Measurements from ENCODE around the gene VPS33B. TPM values are rescaled to one million over a fixed set of nuclear protein-coding genes. Genes with fewer than 3 reads are reported as not detected.

VPS33B gene
- total and polyA plus RNA-seq, 12 donors: 3.7 to 10.4 (median 5.9) TPM

DNA sequence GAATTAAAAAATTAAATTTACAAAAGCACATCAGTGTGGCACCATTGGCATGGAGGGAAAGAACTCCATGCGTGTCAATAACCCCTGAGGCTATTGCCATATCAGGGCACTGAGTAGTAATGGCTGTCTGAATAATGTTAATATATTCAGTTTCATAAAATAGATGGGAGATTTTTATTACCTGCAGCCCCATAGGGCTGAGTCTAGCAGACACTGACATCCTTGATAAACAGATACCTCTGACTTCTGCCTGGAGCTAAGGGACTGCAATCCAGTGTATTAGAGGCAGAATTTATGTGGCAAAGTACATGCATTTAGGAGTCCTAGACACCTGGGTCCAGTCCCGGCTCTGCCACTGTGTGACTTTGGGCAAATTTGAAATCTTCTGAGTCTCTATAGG, 38.8 kb upstream of the VPS33B start:
- Histone ChIP-seq H3K4me3 (no peak overlapping the region), H3K9me3 (peaks cover 0 to 6% (median 0%) of the 10 kb centered on the region in 11 donors), H3K27me3 (peaks cover 0 to 35% (median 10%) of the 10 kb centered on the region in 7 donors), H3K27ac (no peak overlapping the region), H3K4me1 (peaks cover 0 to under 1% (median 0%) of the 10 kb centered on the region in 9 donors), H3K36me3 (no peaks in the 10 kb centered on the region)
- ATAC-seq: no peak
- TF ChIP-seq, protein P1, sequence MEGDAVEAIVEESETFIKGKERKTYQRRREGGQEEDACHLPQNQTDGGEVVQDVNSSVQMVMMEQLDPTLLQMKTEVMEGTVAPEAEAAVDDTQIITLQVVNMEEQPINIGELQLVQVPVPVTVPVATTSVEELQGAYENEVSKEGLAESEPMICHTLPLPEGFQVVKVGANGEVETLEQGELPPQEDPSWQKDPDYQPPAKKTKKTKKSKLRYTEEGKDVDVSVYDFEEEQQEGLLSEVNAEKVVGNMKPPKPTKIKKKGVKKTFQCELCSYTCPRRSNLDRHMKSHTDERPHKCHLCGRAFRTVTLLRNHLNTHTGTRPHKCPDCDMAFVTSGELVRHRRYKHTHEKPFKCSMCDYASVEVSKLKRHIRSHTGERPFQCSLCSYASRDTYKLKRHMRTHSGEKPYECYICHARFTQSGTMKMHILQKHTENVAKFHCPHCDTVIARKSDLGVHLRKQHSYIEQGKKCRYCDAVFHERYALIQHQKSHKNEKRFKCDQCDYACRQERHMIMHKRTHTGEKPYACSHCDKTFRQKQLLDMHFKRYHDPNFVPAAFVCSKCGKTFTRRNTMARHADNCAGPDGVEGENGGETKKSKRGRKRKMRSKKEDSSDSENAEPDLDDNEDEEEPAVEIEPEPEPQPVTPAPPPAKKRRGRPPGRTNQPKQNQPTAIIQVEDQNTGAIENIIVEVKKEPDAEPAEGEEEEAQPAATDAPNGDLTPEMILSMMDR (IDR thresholded peaks at IDR 0.05): no peak
- WGBS, 2 donors: 87 to 90% methylated on average over 2 of the region's 2 CpGs
- intact Hi-C loops (cut with DNase I): loop anchor here in 1 of 10 donors (10.0 kb wide), 1 partner anchor 84 kb away; no protein-coding TSS in a partner anchor
- DNase-seq: no peak

DNA sequence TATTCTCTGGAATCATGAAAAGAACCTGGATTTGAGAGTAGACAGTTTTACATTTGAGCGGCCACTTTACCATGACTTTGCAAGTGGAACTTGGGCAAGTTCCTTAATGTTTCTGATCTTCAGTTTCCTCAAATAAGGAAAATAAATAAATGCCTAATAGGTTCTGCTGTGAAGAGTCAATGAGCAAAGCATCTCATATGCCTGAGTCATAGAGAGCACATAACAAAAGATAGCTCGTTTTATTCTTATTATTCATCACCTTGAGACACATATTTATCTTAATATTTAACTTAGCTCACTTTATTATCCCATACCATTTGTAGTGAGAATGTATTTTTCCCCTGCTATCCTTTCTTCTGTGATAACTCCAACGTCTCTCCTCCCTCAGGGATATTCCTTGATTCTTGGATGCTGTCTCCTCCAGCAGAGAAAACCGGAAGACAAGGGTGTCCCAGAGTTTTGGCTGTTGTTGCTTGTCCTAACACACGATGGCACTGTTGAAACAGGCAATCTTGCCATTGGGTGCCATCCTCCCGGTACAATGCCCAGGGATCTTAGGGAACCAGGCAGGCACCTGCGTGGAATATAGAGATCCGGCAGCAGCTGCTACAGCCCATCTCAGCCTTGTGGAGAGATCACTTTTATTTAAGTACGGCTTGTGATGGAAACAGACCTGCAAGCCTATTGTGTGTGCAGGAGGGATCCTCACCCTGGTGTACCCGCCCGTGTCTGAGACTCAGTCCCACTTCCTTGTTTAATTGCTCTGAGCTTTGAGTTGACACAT, 33.3 kb upstream of the VPS33B start:
- WGBS, 2 donors: 26 to 29% methylated on average over 11 of the region's 11 CpGs
- H3K9me3 ChIP-seq: no peaks in the 10 kb centered on the region
- TF ChIP-seq, protein P1 (IDR thresholded peaks at IDR 0.05): peak; percentile 53 to 88 (median 77)
- H3K36me3 ChIP-seq: no peaks in the 10 kb centered on the region
- peaks cover 0 to 6% (median 0%) of the 10 kb centered on the region in 9 donors for H3K4me1 ChIP-seq
- ATAC-seq (peak; percentile 65 to 90 (median 75)), DNase-seq (peak; percentile 15 to 54)
- H3K4me3 ChIP-seq: no peak overlapping the region
- H3K27me3 ChIP-seq: peaks cover 0 to 59% (median 25%) of the 10 kb centered on the region in 7 donors
- H3K27ac ChIP-seq: no peak overlapping the region
- intact Hi-C loops (cut with DNase I): loop anchor here (1.0 to 10.0 kb wide), 10 partner anchors 79 to 217 kb away; no protein-coding TSS in a partner anchor

DNA sequence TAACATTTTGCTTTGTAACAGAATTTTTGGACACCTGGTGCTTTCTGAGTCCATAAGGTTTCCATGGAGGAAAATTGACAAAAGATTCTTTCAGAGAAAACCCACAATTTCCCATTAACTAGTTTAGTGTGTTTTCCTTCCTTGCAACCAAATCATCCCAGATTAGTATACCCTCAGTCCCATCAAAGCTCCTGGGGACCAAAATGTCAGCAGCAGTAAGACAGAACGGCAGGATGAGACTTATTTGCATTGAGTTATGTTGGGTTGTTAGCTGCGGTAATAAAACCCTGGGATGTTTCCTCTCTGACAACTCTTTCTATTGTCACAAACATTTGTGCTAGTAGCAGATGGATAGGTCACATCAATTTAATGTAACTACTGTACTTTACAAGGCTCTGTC, 32.4 kb upstream of the VPS33B start:
- Histone ChIP-seq H3K27me3 (peaks cover 0 to 56% (median 25%) of the 10 kb centered on the region in 7 donors), H3K4me3 (no peak overlapping the region), H3K27ac (no peak overlapping the region), H3K36me3 (no peaks in the 10 kb centered on the region), H3K9me3 (no peaks in the 10 kb centered on the region), H3K4me1 (peaks cover 0 to 9% (median 0%) of the 10 kb centered on the region in 9 donors)
- ATAC-seq (no peak), DNase-seq (no peak)
- TF ChIP-seq, protein P1 (IDR thresholded peaks at IDR 0.05): no peak
- intact Hi-C loops (cut with DNase I): loop anchor here in 9 of 10 donors (1.0 to 10.0 kb wide), 9 partner anchors 80 to 217 kb away; no protein-coding TSS in a partner anchor
- 35 to 41% methylated on average over 2 of the region's 2 CpGs for WGBS, 2 donors

DNA sequence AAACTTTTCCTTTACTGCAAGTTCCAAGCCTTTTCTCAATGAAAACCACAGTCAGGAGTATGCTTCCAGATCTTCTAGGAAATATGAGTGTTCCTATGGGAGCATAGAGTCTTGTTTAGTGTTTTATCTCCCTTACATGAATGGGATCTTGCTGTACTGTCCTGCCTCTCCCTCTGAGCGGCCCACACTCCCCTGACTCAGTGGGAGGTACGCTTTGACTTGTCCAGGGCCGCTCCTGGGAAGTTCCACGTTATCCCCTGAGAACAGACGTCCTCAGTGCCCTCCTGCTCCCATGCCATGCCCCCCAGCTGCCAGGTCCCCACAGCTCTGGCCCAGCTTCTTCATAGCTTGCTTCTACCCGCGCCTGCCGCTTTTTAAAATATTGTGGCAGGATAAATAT, 28.9 kb upstream of the VPS33B start:
- H3K27ac ChIP-seq: no peak overlapping the region
- 64 to 82% methylated on average over 8 of the region's 8 CpGs for WGBS, 2 donors
- peaks cover 0 to 14% (median 0%) of the 10 kb centered on the region in 9 donors for H3K4me1 ChIP-seq
- H3K9me3 ChIP-seq: peaks cover 0 to 10% (median 0%) of the 10 kb centered on the region in 11 donors
- intact Hi-C loops (cut with DNase I): loop anchor here in 5 of 10 donors (2.0 to 10.0 kb wide), 4 partner anchors 84 to 94 kb away; no protein-coding TSS in a partner anchor
- H3K27me3 ChIP-seq: peaks cover 0 to 24% (median 13%) of the 10 kb centered on the region in 7 donors
- no peaks in the 10 kb centered on the region for H3K36me3 ChIP-seq
- ATAC-seq (no peak), DNase-seq (no peak)
- TF ChIP-seq, protein P1 (IDR thresholded peaks at IDR 0.05): no peak
- H3K4me3 ChIP-seq: no peak overlapping the region
